DND-41 (cell line): ENCODE data around the gene TPCN1.

Experiments used
- ATAC-seq: fragments of 200-7000 bp; cut with Tn5 transposase; 3 replicates; pipeline ENCODE4 v1.9.1; 2021; ENCODE audit warnings: low read depth; ENCODE audit not compliant: insufficient read depth
- DNase-seq: peaks from one replicate; pipeline ENCODE4 v3.0.0-alpha.2; 2020
- H2AFZ ChIP-seq: 2 replicates; pipeline ENCODE4 v1.6.0; 2012; ENCODE audit warnings: low read depth, low read length
- H3K27ac ChIP-seq: 2 replicates; pipeline ENCODE4 v1.5.1; 2012; ENCODE audit warnings: low read length, inconsistent platforms
- H3K27me3 ChIP-seq: fragments of 200-600 bp; sonication (generic); 2 replicates; pipeline ENCODE4 v1.6.0; 2012; ENCODE audit warnings: low read length, mild to moderate bottlenecking, inconsistent platforms; ENCODE audit not compliant: insufficient read depth, poor library complexity
- H3K36me3 ChIP-seq: 2 replicates; pipeline ENCODE4 v1.5.1; 2012; ENCODE audit warnings: low read length, inconsistent platforms; ENCODE audit not compliant: insufficient read depth
- H3K4me1 ChIP-seq: 2 replicates; pipeline ENCODE4 v1.5.1; 2012; ENCODE audit warnings: mild to moderate bottlenecking, low read length; ENCODE audit not compliant: insufficient read depth
- H3K4me2 ChIP-seq: 2 replicates; pipeline ENCODE4 v1.6.0; 2012; ENCODE audit warnings: mild to moderate bottlenecking, moderate library complexity, low read length, inconsistent platforms; ENCODE audit not compliant: insufficient read depth
- H3K4me3 ChIP-seq, 2 experiments: fragments of 200-600 bp in 1 of 2; shearing (Covaris generic) in 1 of 2; 2 replicates each; pipeline ENCODE4 v1.5.1; 2012 to 2016; ENCODE audit warnings: inconsistent platforms in 2 of 2, low read length in 2 of 2, mild to moderate bottlenecking in 2 of 2, low read depth in 1 of 2, moderate library complexity in 1 of 2
- H3K79me2 ChIP-seq: 2 replicates; pipeline ENCODE4 v1.6.0; 2012; ENCODE audit warnings: low read length, inconsistent platforms; ENCODE audit not compliant: insufficient read depth
- H3K9ac ChIP-seq: 2 replicates; pipeline ENCODE4 v1.6.0; 2012; ENCODE audit warnings: low read depth, mild to moderate bottlenecking, inconsistent platforms, low read length, moderate library complexity
- H3K9me3 ChIP-seq: 2 replicates; pipeline ENCODE4 v1.5.1; 2012; ENCODE audit warnings: low read length, moderate library complexity, mild to moderate bottlenecking, inconsistent platforms; ENCODE audit not compliant: insufficient read depth, severe bottlenecking
- H4K20me1 ChIP-seq: 2 replicates; pipeline ENCODE4 v1.6.0; 2012; ENCODE audit warnings: low read length; ENCODE audit not compliant: insufficient read depth
- CTCF ChIP-seq: IDR thresholded peaks from 2 replicates; pipeline ENCODE4 v1.5.1; 2012; ENCODE audit warnings: borderline replicate concordance, low read length, moderate library complexity, mild to moderate bottlenecking; ENCODE audit not compliant: poor library complexity, severe bottlenecking; ENCODE audit errors: extremely low read depth
- EZH2 ChIP-seq: IDR thresholded peaks from 3 replicates; pipeline ENCODE4 v1.6.1; 2012; ENCODE audit warnings: borderline replicate concordance, low read depth, mild to moderate bottlenecking, moderate library complexity, low read length, inconsistent platforms; ENCODE audit not compliant: severe bottlenecking

Gene TPCN1

GRCh38 chr12:113277511-113277910 lies 56.2 kb downstream of the TPCN1 start:
- H3K27me3 ChIP-seq, result no peaks in the 10 kb centered on the region
- no peaks in the 10 kb centered on the region for H3K9me3 ChIP-seq
- no peak overlapping the region for H3K4me3 ChIP-seq
- peaks cover 60% of the 10 kb centered on the region for H3K36me3 ChIP-seq
- H3K79me2 ChIP-seq, result no peaks in the 10 kb centered on the region
- DNase-seq (no peak), ATAC-seq (no peak)
- H3K4me2 ChIP-seq, result no peak overlapping the region
- no peak overlapping the region for H2AFZ ChIP-seq
- H3K4me1 ChIP-seq, result no peaks in the 10 kb centered on the region
- TF ChIP-seq CTCF, result no peak
- TF ChIP-seq EZH2, result no peak
- no peaks in the 10 kb centered on the region; the same call in 1 of the 2 replicates for H4K20me1 ChIP-seq
- H3K27ac ChIP-seq, result peak overlapping the region; percentile 32; the same call in 1 of the 2 replicates
- no peak overlapping the region for H3K9ac ChIP-seq

GRCh38 chr12:113278141-113278540 lies 56.9 kb downstream of the TPCN1 start:
- no peak overlapping the region for H2AFZ ChIP-seq
- no peaks in the 10 kb centered on the region for H3K79me2 ChIP-seq
- no peaks in the 10 kb centered on the region for H3K9me3 ChIP-seq
- H3K27ac ChIP-seq, result 0 out of 2 replicates have a peak overlapping the region, but pooled peaks have one; percentile 32
- no peaks in the 10 kb centered on the region; the same call in 1 of the 2 replicates for H4K20me1 ChIP-seq
- H3K4me3 ChIP-seq, result no peak overlapping the region
- TF ChIP-seq CTCF, result no peak
- no peak for TF ChIP-seq EZH2
- H3K9ac ChIP-seq, result no peak overlapping the region
- no peaks in the 10 kb centered on the region for H3K4me1 ChIP-seq
- H3K36me3 ChIP-seq, result peaks cover 53% of the 10 kb centered on the region
- no peak overlapping the region for H3K4me2 ChIP-seq
- no peak for DNase-seq
- no peaks in the 10 kb centered on the region for H3K27me3 ChIP-seq
- no peak for ATAC-seq

GRCh38 chr12:113278633-113279032 lies 57.4 kb downstream of the TPCN1 start:
- no peaks in the 10 kb centered on the region for H3K9me3 ChIP-seq
- peak; percentile 86 for ATAC-seq
- H3K4me3 ChIP-seq, result no peak overlapping the region
- TF ChIP-seq EZH2 (no peak), CTCF (no peak)
- H3K4me1 ChIP-seq, result no peaks in the 10 kb centered on the region
- no peaks in the 10 kb centered on the region for H3K27me3 ChIP-seq
- H4K20me1 ChIP-seq, result no peaks in the 10 kb centered on the region; the same call in 1 of the 2 replicates
- H3K4me2 ChIP-seq, result no peak overlapping the region
- no peak overlapping the region for H2AFZ ChIP-seq
- no peak overlapping the region for H3K9ac ChIP-seq
- no peak overlapping the region for H3K27ac ChIP-seq
- peaks cover 48% of the 10 kb centered on the region for H3K36me3 ChIP-seq
- DNase-seq, result peak; percentile 66
- no peaks in the 10 kb centered on the region for H3K79me2 ChIP-seq

GRCh38 chr12:113284751-113285150 lies 63.5 kb downstream of the TPCN1 start:
- Histone ChIP-seq H3K27me3 (no peaks in the 10 kb centered on the region), H3K9me3 (no peaks in the 10 kb centered on the region), H4K20me1 (no peaks in the 10 kb centered on the region), H3K9ac (no peak overlapping the region), H3K4me2 (no peak overlapping the region), H2AFZ (no peak overlapping the region), H3K79me2 (no peaks in the 10 kb centered on the region), H3K36me3 (peaks cover 58% of the 10 kb centered on the region), H3K4me3 (no peak overlapping the region), H3K4me1 (no peaks in the 10 kb centered on the region), H3K27ac (0 out of 2 replicates have a peak overlapping the region, but pooled peaks have one; percentile 5)
- DNase-seq (no peak), ATAC-seq (no peak)
- TF ChIP-seq EZH2 (no peak), CTCF (no peak)
